Activated naive CD4-positive, alpha-beta T cell treated with anti-CD3 and anti-CD28 coated beads for 36 hours (primary cell): ENCODE results near the gene OSGIN1. TPM values are rescaled to one million over a fixed set of nuclear protein-coding genes. Genes with fewer than 3 reads are reported as not detected.
A peak's percentile ranks its signal among the peaks of the same experiment; 100 is the strongest.
"Not testable (repeated sequence)": the region's sequence is repeated elsewhere in the genome, so short reads cannot be mapped to it uniquely, and the experiment has no call there.

Experiments
- CTCF ChIA-PET: fragments of 350-600 bp; sonication (Branson Sonifier 250); formaldehyde crosslinking; loops from one replicate; lab custom pipeline; 2021; ENCODE audit warnings: antibody characterized with exemption; lab: Charles Lee
- DNase-seq: peaks from one replicate; pipeline ENCODE4 v3.0.0-alpha.2; 2020
- H3K27ac Mint-ChIP-seq: one replicate; pipeline ENCODE4 v1.8.0; 2021; ENCODE audit warnings: mild to moderate bottlenecking, mixed read lengths
- H3K27me3 Mint-ChIP-seq: one replicate; pipeline ENCODE4 v1.8.0; 2021; ENCODE audit warnings: low read depth, mixed read lengths
- H3K36me3 Mint-ChIP-seq: one replicate; pipeline ENCODE4 v1.8.0; 2021; ENCODE audit warnings: low read depth, mixed read lengths
- H3K4me1 Mint-ChIP-seq: one replicate; pipeline ENCODE4 v1.8.0; 2021; ENCODE audit warnings: low read depth, mixed read lengths
- H3K4me3 Mint-ChIP-seq: one replicate; pipeline ENCODE4 v1.8.0; 2021; ENCODE audit warnings: mild to moderate bottlenecking, moderate library complexity, mixed read lengths
- H3K9me3 Mint-ChIP-seq: one replicate; pipeline ENCODE4 v1.8.0; 2021; ENCODE audit warnings: mixed read lengths
- intact Hi-C: fragments of 100-400 bp; cut with micrococcal nuclease; formaldehyde crosslinking; loops from one replicate; pipeline ENCODE4 v1.15.1; 2023
- total RNA-seq, 2 experiments: library from RNA; stranded (reverse); gene quantifications; one replicate each; pipeline ENCODE4 v1.2.3, GENCODE V29; 2021

The OSGIN1 gene
- total RNA-seq, 2 experiments from 2014 or later, result 0.47 to 0.86 TPM

GRCh38 chr16:83947642-83948234 is 5.3 kb upstream of the OSGIN1 start:
- no peaks in the 10 kb centered on the region for H3K36me3 Mint-ChIP-seq
- intact Hi-C loops, result no loop called here

GRCh38 chr16:83948914-83949723 is 3.9 kb upstream of the OSGIN1 start:
- peaks cover 11% of the 10 kb centered on the region for H3K4me1 Mint-ChIP-seq
- intact Hi-C loops, result no loop called here
- no peak overlapping the region for H3K4me3 Mint-ChIP-seq
- CTCF ChIA-PET, result interaction anchor here (0.6 kb wide), 1 partner anchor 238 kb away, joined by 3 read pairs; the partner anchor contains the start of gene TAF1C
- peaks cover 4% of the 10 kb centered on the region for H3K27me3 Mint-ChIP-seq
- no peaks in the 10 kb centered on the region for H3K9me3 Mint-ChIP-seq
- no peak for DNase-seq
- no peak overlapping the region for H3K27ac Mint-ChIP-seq
- H3K36me3 Mint-ChIP-seq, result no peaks in the 10 kb centered on the region

More at GRCh38 chr16:83947642-83948234, 5.3 kb upstream of the OSGIN1 start:
- H3K27me3 Mint-ChIP-seq, result no peaks in the 10 kb centered on the region
- H3K27ac Mint-ChIP-seq, result no peak overlapping the region
- peaks cover 5% of the 10 kb centered on the region for H3K4me1 Mint-ChIP-seq
- no peaks in the 10 kb centered on the region for H3K9me3 Mint-ChIP-seq
- DNase-seq, result no peak
- CTCF ChIA-PET, result no interaction called here
- H3K4me3 Mint-ChIP-seq, result no peak overlapping the region

GRCh38 chr16:83949724-83950001 is 3.4 kb upstream of the OSGIN1 start:
- CTCF ChIA-PET, result interaction anchor here (0.6 kb wide), 1 partner anchor 238 kb away, joined by 3 read pairs; the partner anchor contains the start of gene TAF1C
- intact Hi-C loops, result loop anchor here (10.0 kb wide), 1 partner anchor 785 kb away; no protein-coding TSS in a partner anchor
- DNase-seq, result no peak
- no peak overlapping the region for H3K27ac Mint-ChIP-seq
- H3K36me3 Mint-ChIP-seq, result no peaks in the 10 kb centered on the region
- H3K9me3 Mint-ChIP-seq, result no peaks in the 10 kb centered on the region
- peaks cover 10% of the 10 kb centered on the region for H3K27me3 Mint-ChIP-seq
- H3K4me1 Mint-ChIP-seq, result peaks cover 16% of the 10 kb centered on the region
- no peak overlapping the region for H3K4me3 Mint-ChIP-seq

DNA sequence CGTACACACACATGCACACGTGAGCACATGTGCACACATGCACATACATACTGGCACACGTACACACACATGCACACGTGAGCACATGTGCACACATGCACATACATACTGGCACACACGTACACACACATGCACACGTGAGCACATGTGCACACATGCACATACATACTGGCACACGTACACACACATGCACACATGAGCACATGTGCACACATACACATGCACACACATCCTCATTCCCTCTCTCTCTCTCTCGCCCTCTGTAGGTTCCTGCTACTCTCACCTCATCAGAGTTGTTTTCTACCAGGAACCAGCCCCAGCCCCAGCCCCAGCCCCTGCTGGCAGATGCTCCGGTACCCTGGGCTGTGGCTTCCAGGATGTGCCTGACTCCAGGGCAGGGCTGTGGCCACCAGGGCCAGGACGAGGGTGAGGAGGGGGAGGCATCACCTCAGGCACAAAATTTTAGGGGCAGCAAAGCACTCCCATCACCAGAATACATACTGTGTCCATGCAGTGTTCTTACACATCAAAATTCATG is 2.1 kb upstream of the OSGIN1 start:
- H3K9me3 Mint-ChIP-seq, result not testable (repeated sequence)
- peaks cover 22% of the 10 kb centered on the region for H3K27me3 Mint-ChIP-seq
- intact Hi-C loops, result loop anchor here (10.0 kb wide), 1 partner anchor 784 kb away; no protein-coding TSS in a partner anchor

GRCh38 chr16:83951544-83951943 is 1.5 kb upstream of the OSGIN1 start:
- Mint-ChIP-seq H3K4me1 (peaks cover 16% of the 10 kb centered on the region), H3K4me3 (no peak overlapping the region), H3K36me3 (no peaks in the 10 kb centered on the region), H3K27ac (no peak overlapping the region), H3K9me3 (no peaks in the 10 kb centered on the region), H3K27me3 (peaks cover 25% of the 10 kb centered on the region)
- no peak for DNase-seq
- intact Hi-C loops, result loop anchor here (10.0 kb wide), 1 partner anchor 783 kb away; no protein-coding TSS in a partner anchor
- CTCF ChIA-PET, result no interaction called here

More for the DNA sequence above, 2.1 kb upstream of the OSGIN1 start:
- DNase-seq, H3K4me3 Mint-ChIP-seq, CTCF ChIA-PET, H3K27ac Mint-ChIP-seq, H3K36me3 Mint-ChIP-seq: not testable (repeated sequence)
- H3K4me1 Mint-ChIP-seq, result peaks cover 16% of the 10 kb centered on the region

DNA sequence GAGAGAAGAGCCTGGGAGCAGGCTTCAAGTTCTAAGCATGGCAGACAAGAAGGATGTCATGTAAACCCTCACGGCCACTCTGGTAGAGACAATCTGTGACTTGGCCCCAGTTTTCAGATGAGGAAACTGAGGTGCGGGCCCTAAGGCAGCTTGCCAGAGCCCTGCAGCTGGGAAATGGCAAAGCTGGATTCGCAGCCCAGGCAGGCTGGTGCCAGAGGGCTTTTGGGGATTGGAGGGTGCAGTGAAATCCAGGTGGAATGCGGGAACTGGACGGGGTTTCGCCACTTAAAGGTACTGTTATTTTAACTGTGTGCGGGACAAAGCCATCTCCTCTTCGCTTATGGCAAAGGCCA is 477 bp upstream of the OSGIN1 start:
- Mint-ChIP-seq H3K9me3 (no peaks in the 10 kb centered on the region), H3K4me1 (peaks cover 16% of the 10 kb centered on the region), H3K36me3 (no peaks in the 10 kb centered on the region), H3K4me3 (no peak overlapping the region), H3K27me3 (peaks cover 28% of the 10 kb centered on the region), H3K27ac (no peak overlapping the region)
- intact Hi-C loops, result loop anchor here (2.0 to 10.0 kb wide), 3 partner anchors 54 to 782 kb away; partner anchors contain the start of gene MLYCD
- CTCF ChIA-PET, result interaction anchor here (7.6 kb wide), 1 partner anchor 114 kb away, joined by 90 read pairs; no protein-coding TSS in a partner anchor
- no peak for DNase-seq

GRCh38 chr16:83953796-83954576 is 946 bp downstream of the OSGIN1 start:
- CTCF ChIA-PET, result interaction anchor here (0.8 to 7.6 kb wide), 8 partner anchors 11 to 222 kb away, joined by 3 to 90 read pairs (median 3); no protein-coding TSS in a partner anchor
- Mint-ChIP-seq H3K4me1 (peaks cover 16% of the 10 kb centered on the region), H3K4me3 (peak overlapping the region; percentile 62), H3K27ac (no peak overlapping the region), H3K9me3 (no peaks in the 10 kb centered on the region), H3K36me3 (no peaks in the 10 kb centered on the region), H3K27me3 (peaks cover 28% of the 10 kb centered on the region)
- DNase-seq, result peak; percentile 31
- intact Hi-C loops, result loop anchor here (1.0 to 10.0 kb wide), 5 partner anchors 28 to 781 kb away; partner anchors contain the start of gene MLYCD

DNA sequence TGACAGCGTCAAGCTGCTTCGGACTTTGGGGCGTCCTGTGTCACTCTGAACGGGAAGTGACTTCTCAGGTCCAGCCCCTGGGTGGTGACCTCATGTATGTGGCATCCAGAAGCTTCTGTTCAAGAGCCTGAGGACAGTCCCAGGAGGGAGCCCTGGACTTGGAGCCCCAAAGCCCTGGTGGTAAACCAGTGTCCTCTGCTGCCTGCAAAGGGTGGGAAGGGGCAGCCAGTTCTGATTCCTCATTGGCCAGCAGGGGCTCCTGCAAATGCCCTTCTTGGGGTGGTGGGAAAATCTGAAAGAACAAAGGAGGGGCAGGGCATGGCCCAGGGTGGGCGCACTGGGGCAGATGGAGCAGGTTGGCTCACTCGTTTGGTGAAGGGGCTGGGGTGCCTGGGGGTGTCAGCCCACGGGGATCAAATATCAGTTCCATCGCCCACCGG is 1.6 kb downstream of the OSGIN1 start:
- CTCF ChIA-PET, result interaction anchor here (0.8 to 7.6 kb wide), 4 partner anchors 12 to 221 kb away, joined by 3 to 90 read pairs (median 4); no protein-coding TSS in a partner anchor
- peaks cover 28% of the 10 kb centered on the region for H3K27me3 Mint-ChIP-seq
- DNase-seq, result no peak
- intact Hi-C loops, result loop anchor here (2.0 to 10.0 kb wide), 2 partner anchors 552 to 780 kb away; no protein-coding TSS in a partner anchor
- no peak overlapping the region for H3K27ac Mint-ChIP-seq
- no peaks in the 10 kb centered on the region for H3K36me3 Mint-ChIP-seq
- H3K4me1 Mint-ChIP-seq, result peaks cover 16% of the 10 kb centered on the region
- no peak overlapping the region for H3K4me3 Mint-ChIP-seq
- H3K9me3 Mint-ChIP-seq, result no peaks in the 10 kb centered on the region

GRCh38 chr16:83955218-83956130 is 2.4 kb downstream of the OSGIN1 start:
- CTCF ChIA-PET, result interaction anchor here (1.2 to 7.6 kb wide), 5 partner anchors 22 to 220 kb away, joined by 3 to 90 read pairs (median 4); no protein-coding TSS in a partner anchor
- no peak overlapping the region for H3K27ac Mint-ChIP-seq
- H3K4me3 Mint-ChIP-seq, result no peak overlapping the region
- intact Hi-C loops, result loop anchor here (1.0 to 10.0 kb wide), 4 partner anchors 110 to 779 kb away; no protein-coding TSS in a partner anchor
- peaks cover 28% of the 10 kb centered on the region for H3K27me3 Mint-ChIP-seq
- H3K4me1 Mint-ChIP-seq, result peaks cover 16% of the 10 kb centered on the region
- no peaks in the 10 kb centered on the region for H3K36me3 Mint-ChIP-seq
- H3K9me3 Mint-ChIP-seq, result no peaks in the 10 kb centered on the region
- no peak for DNase-seq

DNA sequence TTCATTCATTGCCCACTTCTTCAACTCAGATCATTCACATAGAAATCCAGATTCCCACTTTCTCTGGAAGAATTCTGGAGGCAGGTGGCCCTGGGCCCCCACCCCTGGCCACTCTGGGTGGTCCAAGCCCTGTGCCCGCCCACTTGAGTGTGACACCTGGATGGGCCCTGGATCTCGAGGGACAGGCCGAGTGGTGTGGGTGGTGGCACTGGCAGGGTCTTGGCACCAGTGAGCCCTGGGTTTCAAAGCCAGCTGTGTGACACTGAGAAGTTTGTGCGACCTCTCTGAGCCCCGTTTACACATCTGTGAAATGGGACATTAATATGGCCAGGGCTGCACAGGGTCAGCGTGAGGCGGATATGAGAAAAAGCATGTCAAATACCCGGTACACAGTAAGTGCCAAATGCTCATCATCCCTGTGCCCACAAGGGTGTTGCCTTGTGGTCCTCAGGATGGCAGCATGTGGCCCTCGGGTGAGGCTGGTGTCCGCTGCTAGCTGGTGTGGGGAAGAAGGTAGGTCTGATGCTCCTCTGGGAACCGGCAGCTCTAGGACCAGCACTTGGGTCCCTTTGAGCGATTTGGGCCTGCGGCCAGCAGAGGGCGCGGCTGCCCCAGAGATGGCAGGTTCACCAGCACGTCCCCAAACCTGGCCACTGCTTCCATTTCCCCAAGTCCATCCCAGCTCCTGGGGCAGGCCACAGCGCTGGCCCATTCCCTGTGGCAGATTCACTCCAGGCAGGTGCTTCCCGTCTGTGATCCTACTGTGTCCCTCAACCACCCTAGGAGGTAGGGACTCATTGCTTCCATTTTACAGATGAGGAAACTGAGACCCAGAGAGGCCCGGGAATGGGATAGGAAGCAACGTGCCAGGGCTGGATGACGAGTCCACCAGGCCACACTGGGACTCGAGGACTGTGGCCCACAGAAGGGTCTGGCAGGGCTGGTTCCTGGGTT is 3.6 kb downstream of the OSGIN1 start:
- no peak overlapping the region for H3K4me3 Mint-ChIP-seq
- peaks cover 16% of the 10 kb centered on the region for H3K4me1 Mint-ChIP-seq
- H3K27ac Mint-ChIP-seq, result no peak overlapping the region
- peak; percentile 86 for DNase-seq
- CTCF ChIA-PET, result interaction anchor here (0.7 to 7.6 kb wide), 13 partner anchors 21 to 231 kb away, joined by 3 to 90 read pairs (median 5); no protein-coding TSS in a partner anchor
- no peaks in the 10 kb centered on the region for H3K9me3 Mint-ChIP-seq
- intact Hi-C loops, result loop anchor here (1.0 to 10.0 kb wide), 3 partner anchors 109 to 778 kb away; no protein-coding TSS in a partner anchor
- no peaks in the 10 kb centered on the region for H3K36me3 Mint-ChIP-seq
- peaks cover 28% of the 10 kb centered on the region for H3K27me3 Mint-ChIP-seq
